ENCODE measurements around the gene MRPL21. TPM values are rescaled to one million over a fixed set of nuclear protein-coding genes. Genes with fewer than 3 reads are reported as not detected.
A peak's percentile ranks its signal among the peaks of the same experiment; 100 is the strongest.
"Not testable (repeated sequence)": the region's sequence is repeated elsewhere in the genome, so short reads cannot be mapped to it uniquely, and the experiment has no call there.

Gene MRPL21
- polyA plus RNA-seq, 12 donors: 31.4 to 49.1 (median 44.6) TPM; not detected in 1

DNA sequence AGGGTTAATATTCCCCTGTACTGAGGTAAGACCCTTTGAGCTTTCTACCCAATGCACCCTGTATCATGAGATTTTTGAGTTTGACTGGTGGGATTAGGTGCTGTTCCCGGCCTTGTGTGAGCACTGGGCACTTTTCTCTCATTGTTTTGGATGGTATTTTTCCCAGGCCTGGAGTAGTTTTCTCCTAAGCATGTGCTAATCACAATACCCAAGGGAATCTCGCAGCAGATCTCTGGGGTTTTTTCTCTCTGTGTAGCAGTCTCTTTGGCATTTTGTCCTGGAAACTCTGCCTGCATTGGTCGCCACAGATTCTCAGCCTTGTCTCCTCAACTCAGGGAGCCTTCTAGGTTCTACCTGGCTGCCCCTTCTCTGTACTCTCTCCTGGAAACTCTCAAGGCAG, 20.0 kb upstream of the MRPL21 start:
- no peak for DNase-seq

DNA sequence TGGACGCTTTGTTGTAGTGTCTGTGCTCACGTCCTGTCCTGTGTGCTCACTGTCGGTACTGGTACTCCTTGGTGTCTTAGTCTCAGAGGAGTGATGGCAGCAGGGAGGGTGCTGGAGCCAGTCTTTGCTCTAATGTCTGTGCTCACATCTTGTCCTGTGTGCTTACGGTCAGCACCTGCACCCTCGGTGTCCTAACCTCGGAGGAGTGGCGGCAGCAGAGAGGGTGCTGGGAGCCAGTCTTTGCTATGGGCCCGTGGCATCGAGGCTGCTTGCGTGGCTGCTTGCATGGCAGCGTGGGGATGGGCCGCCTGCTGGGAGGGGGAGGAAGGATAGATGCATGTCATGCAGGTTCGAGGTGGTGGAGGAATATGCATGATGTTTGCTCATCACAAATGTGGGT, 12.8 kb upstream of the MRPL21 start:
- no peak for DNase-seq

DNA sequence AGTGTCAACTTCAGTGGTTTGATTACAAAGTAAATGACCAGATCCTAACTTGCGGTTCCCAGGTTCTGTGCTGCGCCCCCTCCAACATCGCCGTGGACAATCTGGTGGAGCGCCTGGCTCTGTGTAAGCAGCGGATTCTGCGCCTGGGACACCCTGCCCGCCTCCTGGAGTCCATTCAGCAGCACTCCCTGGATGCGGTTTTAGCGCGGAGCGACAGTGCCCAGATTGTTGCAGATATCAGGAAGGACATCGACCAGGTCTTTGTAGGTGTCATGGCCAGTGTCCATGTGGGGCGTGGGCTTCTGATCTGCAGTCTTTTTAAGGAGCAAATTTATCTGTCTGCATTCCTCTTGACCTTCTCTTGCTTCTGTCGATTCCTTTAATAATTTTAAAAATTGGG, 11.1 kb upstream of the MRPL21 start:
- no peak for DNase-seq

DNA sequence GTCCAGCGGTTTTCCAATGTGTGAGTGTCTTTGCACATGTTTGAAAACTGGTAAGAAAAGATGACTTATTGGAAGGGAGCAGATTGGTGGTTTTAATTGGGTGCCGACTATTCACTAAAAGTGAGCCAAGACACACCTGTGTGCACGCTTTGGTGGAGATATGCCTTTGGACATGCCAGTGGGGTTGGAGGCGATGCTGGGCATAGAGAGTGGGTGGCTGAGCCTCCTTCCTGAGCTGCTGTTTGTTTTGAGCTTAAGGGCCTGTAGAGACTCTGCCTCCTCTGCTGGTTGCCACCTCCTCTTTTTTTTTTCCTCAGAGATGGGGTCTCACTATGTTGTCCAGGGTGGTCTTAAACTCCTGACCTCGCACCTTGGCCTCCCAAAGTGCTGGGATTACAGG, 9.6 kb upstream of the MRPL21 start:
- DNase-seq: no peak

DNA sequence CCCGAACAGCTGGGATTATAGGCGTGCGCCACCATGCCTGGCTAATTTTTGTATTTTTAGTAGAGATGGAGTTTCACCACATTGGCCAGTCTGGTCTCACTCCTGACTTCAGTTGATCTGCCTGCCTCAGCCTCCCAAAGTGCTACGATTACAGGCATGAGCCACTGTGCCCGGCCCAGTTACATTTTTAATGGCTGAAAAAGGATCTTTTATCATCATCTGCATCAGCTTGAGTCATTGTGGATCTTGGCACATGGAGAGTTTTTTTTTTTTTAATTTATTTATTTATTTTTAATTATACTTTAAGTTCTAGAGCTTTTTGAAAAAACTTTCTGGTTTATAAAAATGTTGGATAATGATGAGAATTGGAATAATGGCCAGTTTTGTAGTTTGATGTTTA, 8.6 kb upstream of the MRPL21 start:
- DNase-seq: no peak

DNA sequence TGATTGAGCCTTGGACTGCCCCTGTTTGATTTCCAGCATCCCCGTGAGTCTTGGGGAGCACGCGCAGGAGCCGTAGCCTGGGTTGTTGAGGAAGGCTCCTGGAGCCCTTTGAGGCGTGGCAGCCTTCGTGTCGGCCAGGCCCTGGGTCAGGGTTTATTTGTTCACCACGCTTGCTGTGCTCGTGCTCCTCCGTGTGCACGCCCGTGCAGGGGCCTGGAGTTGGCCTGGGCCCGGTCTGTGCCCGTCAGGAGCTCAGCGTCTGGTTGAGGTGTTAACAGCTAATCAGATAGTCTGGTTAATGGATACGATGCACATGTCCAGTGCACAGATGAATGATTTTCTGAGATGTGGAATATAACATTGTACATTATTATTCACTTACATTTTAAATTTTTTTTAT, 8.1 kb upstream of the MRPL21 start:
- DNase-seq: no peak

DNA sequence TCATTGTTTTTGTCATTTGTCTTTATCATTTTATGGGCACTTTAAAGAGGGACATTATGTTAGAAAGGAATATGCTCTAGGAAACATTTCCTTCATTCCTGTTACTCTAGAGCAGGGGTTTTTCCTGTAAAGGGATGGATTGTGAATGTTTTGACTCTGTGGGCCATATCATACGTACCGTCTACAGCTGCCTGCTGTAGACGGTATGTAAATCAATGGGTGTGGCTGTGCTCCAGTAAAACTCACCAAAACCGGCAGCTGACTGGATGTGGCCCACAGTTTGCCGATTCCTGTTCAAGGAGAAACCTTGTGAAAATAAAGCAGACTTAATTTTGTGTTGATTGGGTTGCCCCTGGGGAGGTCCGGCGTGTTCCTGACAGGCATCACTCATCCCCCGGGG, 7.3 kb upstream of the MRPL21 start:
- DNase-seq: no peak

DNA sequence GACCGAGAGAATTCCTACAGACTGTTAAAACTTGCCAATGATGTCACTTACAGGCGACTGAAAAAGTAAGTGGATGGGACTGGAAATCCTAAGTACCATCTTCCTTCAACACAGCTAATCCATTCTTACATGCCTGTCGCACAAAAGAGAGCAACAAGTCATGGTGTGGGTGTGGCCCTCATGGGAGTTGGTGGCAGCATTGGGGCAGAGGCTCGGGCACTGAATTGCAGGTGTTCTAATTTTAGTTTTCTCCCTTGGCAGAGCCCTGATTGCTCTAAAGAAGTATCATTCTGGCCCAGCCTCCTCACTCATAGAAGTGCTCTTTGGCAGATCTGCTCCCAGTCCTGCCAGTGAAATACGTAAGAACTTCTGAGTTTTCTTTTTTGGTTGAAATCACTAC, 4.6 kb upstream of the MRPL21 start:
- no peak for DNase-seq

DNA sequence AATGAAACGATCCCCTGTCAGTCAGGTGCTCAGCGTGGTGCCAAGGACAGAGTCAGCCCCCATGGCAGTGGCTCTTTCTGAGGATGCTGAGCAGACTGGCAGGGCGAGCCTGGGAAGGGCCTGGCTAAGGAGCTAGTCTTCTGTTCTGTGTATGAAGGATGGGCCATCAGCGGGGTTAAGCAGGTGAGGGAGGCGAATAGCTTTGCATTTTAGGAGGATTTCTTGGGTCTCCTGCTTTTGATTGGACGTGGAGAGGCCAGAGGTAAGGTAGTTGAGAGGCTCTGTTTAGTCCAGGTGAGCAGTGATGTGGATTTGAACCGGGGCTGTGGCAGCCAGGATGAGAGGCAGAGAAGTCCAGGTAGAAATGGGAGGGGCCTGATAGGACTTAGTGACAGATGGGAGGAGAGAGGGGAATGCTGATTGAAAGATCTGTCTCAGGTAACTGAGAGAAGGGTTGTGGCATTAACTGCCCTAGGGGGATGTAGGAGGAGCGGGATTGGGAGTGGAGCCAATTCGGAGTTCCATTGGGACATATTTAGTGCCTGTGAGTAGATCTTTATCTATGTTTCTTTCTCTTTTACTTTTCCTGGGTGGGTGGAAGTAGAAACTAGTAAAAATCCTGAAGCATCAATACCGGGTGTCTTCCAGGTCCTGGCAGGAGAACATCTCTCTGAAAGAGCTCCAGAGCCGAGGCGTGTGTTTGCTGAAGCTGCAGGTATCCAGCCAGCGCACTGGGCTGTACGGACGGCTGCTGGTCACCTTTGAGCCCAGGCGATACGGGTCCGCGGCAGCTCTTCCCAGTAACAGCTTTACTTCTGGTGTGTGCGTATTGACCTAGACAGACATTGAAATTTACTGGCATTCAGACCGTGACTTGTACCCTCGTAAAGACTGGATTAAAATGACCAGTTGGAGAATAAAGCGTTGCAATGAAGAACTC, 2.1 kb upstream of the MRPL21 start:
- DNase-seq: no peak

DNA sequence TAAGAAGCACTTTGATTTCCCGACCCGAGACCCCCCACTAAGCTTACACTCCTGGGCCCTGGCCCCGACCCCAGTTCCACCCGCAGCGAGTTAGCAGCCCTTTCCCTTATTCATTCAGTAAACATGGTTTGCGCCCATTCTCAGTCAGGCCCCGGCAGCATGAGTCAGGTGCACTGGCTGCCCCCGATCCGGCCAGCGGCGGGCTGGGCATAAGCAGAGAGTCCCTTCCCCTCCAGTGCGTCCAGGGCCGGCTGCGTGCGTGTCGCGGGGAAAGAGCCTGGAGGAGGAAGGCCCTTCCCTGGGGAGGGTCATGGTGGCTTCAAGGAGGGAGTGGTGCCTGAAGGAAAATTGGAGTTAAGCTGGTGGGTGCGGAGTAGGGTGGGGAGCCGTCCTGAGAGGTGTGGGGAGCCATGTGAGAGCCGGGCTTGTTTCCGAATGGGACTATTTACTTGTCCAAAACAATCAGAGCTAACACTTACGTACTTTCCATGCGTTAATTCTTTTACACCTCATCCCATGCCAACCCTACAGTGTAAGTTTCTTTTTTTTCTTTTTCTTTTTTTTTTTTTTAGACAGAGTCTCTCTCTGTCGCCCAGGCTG, 716 bp upstream of the MRPL21 start:
- DNase-seq: no peak

DNA sequence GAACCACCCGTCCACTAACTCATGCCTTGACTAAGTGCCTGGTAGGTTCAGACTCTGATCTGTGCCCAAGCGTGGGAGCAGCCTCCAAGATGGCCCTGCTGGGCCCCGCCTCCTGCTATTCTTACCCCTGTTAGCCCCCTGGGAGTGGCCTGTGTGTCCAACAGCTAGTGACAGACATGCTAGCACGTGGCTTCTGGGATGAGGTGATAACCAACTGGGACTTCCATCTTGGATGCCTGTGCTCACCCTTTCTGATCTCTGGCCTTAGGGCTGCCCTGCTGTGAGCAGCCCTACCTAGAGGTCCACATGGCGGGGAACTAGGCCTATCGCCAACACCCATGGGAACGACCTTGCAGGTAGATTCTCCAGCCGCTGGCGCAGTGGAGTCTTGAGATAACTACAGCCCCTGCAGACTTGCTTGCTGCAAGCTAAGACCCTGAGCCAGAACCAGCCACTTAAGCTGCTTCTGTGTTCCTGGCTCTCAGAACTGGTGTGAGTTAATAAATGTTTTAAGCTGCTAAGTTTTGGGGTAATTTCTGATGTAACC, 2.7 kb downstream of the MRPL21 start:
- DNase-seq: no peak

DNA sequence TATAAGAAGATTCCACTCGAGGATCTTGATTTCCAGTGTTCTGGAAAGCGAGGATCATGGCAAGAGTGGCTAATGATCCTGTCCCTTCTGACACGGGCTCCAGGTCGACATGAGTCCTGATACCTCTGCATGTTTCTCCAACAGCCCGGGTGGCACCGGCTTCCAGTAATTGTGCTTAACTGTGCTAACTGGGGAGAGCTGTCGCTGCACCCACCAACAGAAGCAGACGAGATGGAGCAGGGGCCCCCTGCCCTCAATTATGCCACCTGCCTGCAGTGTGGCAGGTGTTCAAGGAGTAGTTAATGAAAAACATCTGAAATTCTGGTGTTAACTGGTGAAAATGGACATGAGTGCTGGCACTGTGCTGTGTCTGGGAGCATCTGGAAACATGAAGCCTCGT, 6.2 kb downstream of the MRPL21 start:
- DNase-seq: no peak

DNA sequence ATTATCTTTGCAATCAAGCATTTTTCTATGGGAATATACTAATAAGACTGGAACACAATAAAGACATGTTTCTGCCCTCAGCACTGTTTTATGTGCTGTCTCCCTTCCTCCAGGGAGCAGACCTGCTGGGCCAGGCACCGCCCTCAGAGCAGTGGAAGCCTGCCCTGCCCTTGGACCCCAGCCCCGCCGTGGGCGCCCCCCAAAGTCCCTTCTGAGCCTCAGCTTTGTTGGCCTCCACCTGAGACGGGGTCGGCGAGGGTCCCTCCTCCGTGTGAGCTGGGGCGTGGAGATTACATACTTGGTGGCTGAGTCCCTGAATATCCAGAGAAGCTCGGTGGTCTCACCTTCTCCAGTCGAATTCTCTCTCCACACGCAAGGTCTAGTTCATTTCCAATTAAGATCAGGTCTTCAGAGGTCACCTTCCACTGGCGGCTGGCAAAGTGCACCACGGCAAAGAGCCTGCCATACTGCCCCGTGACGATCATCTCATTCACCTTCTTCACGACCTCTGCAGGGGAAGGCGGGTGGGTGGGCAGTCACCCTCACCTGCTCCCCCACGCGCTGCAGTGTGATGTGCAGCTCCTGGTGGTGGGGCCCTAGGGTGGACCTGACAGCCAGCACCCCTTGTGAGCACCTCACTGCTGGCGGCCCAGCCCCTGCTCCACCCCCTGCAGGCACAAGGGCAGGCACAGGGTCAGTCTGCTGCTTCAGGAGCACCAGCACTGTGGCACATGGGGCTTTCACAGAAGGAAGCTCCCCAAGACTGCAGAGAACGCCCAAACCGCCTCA, 7.3 kb downstream of the MRPL21 start:
- no peak for DNase-seq

DNA sequence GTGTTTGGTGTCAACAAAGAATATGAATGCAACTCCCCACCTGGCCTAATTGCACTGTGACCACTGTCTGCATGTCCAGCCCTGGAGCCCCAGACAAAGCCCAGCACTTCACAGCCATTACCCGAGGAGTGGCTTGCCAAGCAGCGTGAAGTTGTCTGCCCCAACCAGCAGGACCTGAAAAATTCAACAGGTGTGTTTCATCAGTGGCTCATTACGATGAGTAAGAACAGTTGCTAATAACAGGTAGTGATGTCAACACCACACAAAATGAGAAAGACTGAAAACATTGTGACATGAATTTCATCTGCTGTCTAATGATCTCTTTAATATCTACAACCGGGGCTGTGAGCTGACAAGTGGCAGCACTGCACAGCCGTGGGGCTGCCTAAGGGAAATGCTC, 10.3 kb downstream of the MRPL21 start:
- DNase-seq: no peak

DNA sequence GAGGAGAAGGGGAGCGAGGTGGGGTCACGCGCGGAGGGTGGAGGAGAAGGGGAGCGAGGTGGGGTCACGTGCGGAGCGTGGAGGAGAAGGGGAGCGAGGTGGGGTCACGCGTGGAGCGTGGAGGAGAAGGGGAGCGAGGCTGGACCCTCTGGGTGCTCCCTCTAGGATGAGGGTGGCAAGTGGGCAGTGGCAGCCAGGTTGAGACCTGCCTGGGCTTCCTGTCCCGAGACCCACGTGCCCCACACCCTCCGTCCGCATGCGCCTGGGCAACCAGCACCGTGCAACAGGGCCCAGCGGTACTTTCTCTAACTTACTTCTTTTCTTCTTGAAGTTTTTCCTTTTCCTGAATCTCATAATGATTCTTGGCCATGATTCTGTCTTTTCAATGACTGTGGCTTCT, 11.1 kb downstream of the MRPL21 start:
- no peak for DNase-seq

DNA sequence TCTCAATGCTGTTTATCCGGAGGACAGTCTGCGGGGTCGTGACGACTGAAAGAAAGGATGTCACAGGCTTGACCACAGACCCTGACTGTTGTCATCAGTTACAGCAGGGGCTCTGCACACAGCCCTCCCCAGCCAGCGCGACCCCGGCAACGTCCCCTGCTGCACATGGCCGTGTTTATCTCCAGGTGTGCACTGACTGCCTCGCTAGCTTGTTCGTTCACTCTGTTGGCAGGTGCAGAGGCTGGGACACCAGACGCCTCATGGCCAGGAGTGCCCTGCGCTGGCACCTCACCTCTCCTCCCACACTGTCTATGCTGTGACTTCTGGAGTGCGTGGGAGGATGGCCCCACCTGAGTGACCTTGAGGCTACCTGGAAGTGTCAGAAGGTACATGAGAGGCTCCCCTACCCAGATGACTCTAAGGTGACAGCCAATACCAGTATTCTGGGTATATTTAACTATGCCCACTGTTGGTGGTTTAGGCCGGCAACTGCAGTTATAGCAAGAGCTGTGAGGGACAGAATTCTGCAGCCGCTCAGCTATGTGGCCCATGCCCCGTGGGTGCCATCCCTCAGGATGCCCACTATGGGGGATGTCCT, 12.2 kb downstream of the MRPL21 start:
- DNase-seq: no peak

DNA sequence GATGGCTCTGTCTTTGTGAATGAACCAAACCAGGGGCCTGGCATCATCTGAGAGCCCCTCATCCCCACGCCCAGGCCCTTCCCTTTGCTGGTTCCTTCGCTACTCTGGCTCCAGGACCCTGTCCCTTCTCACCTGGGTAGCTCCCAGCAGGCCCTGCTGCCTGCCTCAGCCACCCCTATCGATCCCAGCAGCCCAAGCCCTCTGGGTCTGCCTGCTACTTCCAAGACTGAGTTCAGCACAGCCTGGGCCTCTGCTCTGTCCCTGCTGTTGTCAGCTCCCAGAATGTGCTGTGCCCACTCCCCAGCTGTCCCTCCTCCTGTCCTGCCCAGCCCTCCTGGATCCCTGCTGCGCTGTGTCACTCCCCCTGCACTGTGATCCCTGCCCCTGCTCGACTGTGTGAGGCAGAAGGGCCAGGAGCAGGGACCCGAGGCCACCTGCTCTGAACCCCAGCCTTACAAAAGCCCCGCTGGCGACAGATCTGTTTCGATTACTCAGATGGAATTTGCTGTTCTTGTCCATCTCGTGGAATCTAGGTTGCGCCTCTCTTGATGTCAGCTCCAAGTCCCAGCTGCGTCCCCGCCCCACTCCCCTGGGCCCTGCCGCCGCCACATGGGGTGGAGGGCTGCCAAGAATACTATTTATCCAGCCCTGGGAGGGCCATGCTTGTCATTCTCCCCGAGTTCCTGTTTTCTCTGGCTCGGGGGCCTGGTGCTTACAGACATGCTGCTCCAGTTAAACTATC, 13.0 kb downstream of the MRPL21 start:
- DNase-seq: peak; percentile 85

DNA sequence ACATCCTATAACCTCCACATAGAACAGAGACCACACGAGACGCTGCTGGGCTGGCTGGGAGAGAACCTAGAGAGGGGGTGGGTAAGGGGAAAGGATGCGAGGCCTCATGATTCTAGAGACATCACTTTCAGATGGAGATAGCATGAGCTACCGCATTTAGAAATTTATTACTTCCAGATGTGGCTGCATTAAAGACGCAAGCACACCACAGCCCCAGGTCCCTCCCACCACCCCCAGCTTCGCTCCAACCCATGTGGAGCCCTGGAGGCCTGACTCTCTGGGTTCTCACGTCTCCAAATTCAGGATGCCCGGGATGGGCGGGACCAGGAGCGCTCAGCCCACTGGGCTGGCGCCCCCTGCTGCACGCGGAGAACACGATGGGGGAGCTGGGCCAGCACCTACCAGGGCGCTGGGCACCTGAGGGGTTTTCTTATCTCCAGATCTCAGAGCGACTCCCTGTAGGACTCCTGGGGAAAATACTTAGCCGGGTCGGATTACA, 13.6 kb downstream of the MRPL21 start:
- peak; percentile 87 for DNase-seq

DNA sequence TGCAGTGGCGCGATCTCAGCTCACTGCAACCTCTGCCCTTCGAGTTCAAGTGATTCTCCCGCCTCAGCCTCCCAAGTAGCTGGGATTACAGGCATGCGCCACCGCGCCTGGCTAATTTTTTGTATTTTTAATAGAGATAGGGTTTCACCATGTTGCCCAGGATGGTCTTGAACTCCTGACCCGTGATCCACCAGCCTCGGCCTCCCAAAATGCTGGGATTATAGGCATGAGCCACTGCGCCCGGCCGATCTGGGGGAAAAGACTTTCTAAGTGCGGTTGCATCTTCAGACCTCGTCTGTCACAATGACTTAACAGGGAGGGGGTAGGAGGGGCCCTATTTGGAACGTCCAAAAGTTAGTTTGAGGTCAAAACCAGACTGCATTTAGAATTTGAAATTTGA, 18.8 kb downstream of the MRPL21 start:
- DNase-seq: not testable (repeated sequence)

DNA sequence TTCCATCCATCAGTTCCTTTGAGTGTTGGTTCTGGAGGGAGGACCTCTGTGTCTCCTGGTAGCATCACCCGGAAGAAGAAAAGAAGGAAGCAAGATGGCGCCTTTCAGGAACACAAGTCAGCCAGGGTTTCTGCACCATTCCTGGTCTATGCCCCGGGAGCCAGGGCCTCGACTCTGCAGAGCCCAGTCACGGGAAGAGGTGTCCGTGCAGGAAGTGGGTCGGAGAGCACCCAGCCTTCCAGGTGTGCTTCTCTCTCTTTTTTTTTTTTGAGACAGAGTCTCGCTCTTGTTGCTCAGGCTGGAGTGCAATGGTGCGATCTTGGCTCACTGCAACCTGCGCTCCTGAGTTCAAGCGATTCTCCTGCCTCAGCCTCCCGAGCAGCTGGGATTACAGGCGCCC, 21.2 kb downstream of the MRPL21 start:
- no peak for DNase-seq

DNA sequence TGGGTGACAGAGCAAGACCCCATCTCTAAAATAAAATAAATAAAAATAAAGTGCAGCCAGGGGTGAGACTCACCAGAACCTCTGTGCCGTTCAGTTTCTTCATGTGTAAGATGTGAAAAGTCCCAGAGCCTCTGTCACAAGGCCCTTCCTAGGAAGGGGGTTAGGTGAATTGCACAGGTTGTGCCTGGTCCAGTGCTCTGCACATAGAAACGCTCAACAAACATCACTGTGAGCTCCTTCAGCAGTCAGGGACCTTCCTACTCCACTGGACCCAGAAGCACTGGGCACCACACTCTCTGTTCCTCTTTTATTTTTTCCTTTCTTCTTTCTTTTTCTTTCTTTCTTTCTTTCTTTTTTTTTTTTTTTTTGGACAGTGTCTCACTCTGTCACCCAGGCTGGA, 22.3 kb downstream of the MRPL21 start:
- DNase-seq: no peak

Measured in muscle of arm (tissue), 12 donors.